K562 (cell line): ENCODE data around the gene C1orf122. TPM values are rescaled to one million over a fixed set of nuclear protein-coding genes. Genes with fewer than 3 reads are reported as not detected.

Experiments
- ATAC-seq: fragments of 200-7000 bp; cut with Tn5 transposase; 3 replicates; pipeline ENCODE4 v1.9.1; 2020; ENCODE audit warnings: moderate library complexity
- BruUV-seq: library from RNA; stranded (reverse); fragments of 400-500 nt; replicated peaks from 2 replicates; lab custom pipeline; 2021; lab: Mats Ljungman, UMichigan
- CTCF ChIA-PET: fragments of 300-600 bp; formaldehyde crosslinking; extraction: SDS; loops from one replicate; lab custom pipeline; 2021; ENCODE audit warnings: low intra/inter-chr PET ratio; lab: Yijun Ruan, JAX
- POLR2A ChIA-PET: fragments of 300-600, 350-650 bp; sonication (Branson Sonifier 250); formaldehyde crosslinking; extraction: SDS; loops from one replicate; lab custom pipeline; 2021; ENCODE audit warnings: antibody characterized with exemption, inconsistent platforms; lab: Yijun Ruan, JAX
- DNase-seq, 4 experiments: peaks; one replicate each; pipeline versions ENCODE4 v3.0.0 to v3.0.0-alpha.2; 2011 to 2018; ENCODE audit warnings: low spot score in 3 of 4, mixed read lengths in 3 of 4; ENCODE audit errors: extremely low read depth in 1 of 4
- FAIRE-seq: peaks from 2 replicates; lab custom pipeline; 2011; peaks lifted over from hg19 to GRCh38; lab: Jason Lieb, UNC
- H2AFZ ChIP-seq: 2 replicates; pipeline ENCODE4 v1.6.0; 2011; ENCODE audit warnings: low read depth, low read length, control low read depth, inconsistent platforms
- H3K27ac ChIP-seq: fragments of 200-600 bp; 3 replicates; pipeline ENCODE4 v1.8.0; 2011; ENCODE audit warnings: low read depth, mild to moderate bottlenecking, control low read depth, inconsistent platforms, low read length, moderate library complexity, mixed read lengths; ENCODE audit errors: extremely low read depth
- H3K27me3 ChIP-seq, 2 experiments: fragments of 300-600 bp in 1 of 2; 2 replicates in 1 of 2; 3 replicates in 1 of 2; pipeline versions ENCODE4 v1.6.0 to v1.8.0; 2011; ENCODE audit warnings: inconsistent platforms in 2 of 2, low read length in 2 of 2, mild to moderate bottlenecking in 1 of 2, mixed read lengths in 1 of 2, moderate library complexity in 1 of 2; ENCODE audit not compliant: control insufficient read depth in 2 of 2, insufficient read depth in 2 of 2
- H3K36me3 ChIP-seq: fragments of 300-600 bp; 3 replicates; pipeline ENCODE4 v1.8.0; 2011; ENCODE audit warnings: mild to moderate bottlenecking, low read length, inconsistent platforms; ENCODE audit not compliant: control insufficient read depth, insufficient read depth
- H3K4me1 ChIP-seq, 2 experiments: fragments of 200-600 bp in 1 of 2; replicated peaks in 1 of 2; 2 replicates in 1 of 2; 3 replicates in 1 of 2; pipeline versions ENCODE4 v1.5.1 to v1.8.0; 2011; ENCODE audit warnings: inconsistent platforms in 2 of 2, low read length in 2 of 2, mild to moderate bottlenecking in 1 of 2, mixed read lengths in 1 of 2, moderate library complexity in 1 of 2; ENCODE audit not compliant: control insufficient read depth in 2 of 2, insufficient read depth in 2 of 2
- H3K4me2 ChIP-seq: 2 replicates; pipeline ENCODE4 v1.6.1; 2011; ENCODE audit warnings: low read length, control low read depth, inconsistent platforms, mixed read lengths; ENCODE audit not compliant: insufficient read depth
- H3K4me3 ChIP-seq: fragments of 200-600 bp; sonication (generic), shearing (Covaris generic); 2 replicates; pipeline ENCODE4 v1.5.1; 2016; ENCODE audit warnings: control low read depth, inconsistent platforms
- H3K79me2 ChIP-seq: fragments of 200-600 bp; 3 replicates; pipeline ENCODE4 v1.8.0; 2011; ENCODE audit warnings: low read length, inconsistent platforms; ENCODE audit not compliant: control insufficient read depth, insufficient read depth
- H3K9ac ChIP-seq, 2 experiments: 2 replicates each; pipeline versions ENCODE4 v1.6.0 to v1.6.1; 2011; ENCODE audit warnings: low read depth in 2 of 2, low read length in 2 of 2, control low read depth in 1 of 2, inconsistent platforms in 1 of 2, mild to moderate bottlenecking in 1 of 2, mixed read lengths in 1 of 2; ENCODE audit not compliant: insufficient read depth in 1 of 2
- H3K9me1 ChIP-seq: one replicate; pipeline ENCODE4 v1.6.0; 2011; ENCODE audit warnings: inconsistent platforms, mild to moderate bottlenecking, low read length, moderate library complexity; ENCODE audit not compliant: control insufficient read depth, insufficient read depth
- H3K9me3 ChIP-seq: replicated peaks from 2 replicates; pipeline ENCODE4 v1.5.1; 2011; ENCODE audit warnings: low read depth, low read length, inconsistent platforms; ENCODE audit not compliant: control insufficient read depth, insufficient read depth
- H4K20me1 ChIP-seq: replicated peaks from 2 replicates; pipeline ENCODE4 v1.6.1; 2011; ENCODE audit warnings: low read length, inconsistent platforms, mixed read lengths; ENCODE audit not compliant: control insufficient read depth, insufficient read depth
- HDAC1 ChIP-seq, 2 experiments: fragments of 450-650 bp; IDR thresholded peaks; 2 replicates each; pipeline ENCODE4 v1.6.1; 2016 to 2017; ENCODE audit warnings: inconsistent platforms in 1 of 2, mild to moderate bottlenecking in 1 of 2, moderate library complexity in 1 of 2
- YBX1 ChIP-seq: fragments of 450-650 bp; IDR thresholded peaks from 2 replicates; pipeline ENCODE4 v1.7.1; 2016; ENCODE audit warnings: mild to moderate bottlenecking
- ZBTB7A ChIP-seq: IDR thresholded peaks from 2 replicates; pipeline ENCODE4 v1.6.1; 2011; ENCODE audit warnings: low read depth, mild to moderate bottlenecking, low read length, moderate library complexity, borderline replicate concordance; ENCODE audit not compliant: control insufficient read depth
- WGBS: fragments of 100-300 bp; shearing (Covaris generic); methylation state at CpG from one replicate; pipeline ENCODE4 v1.1.6; 2016; ENCODE audit warnings: low coverage, mixed read lengths; ENCODE audit not compliant: insufficient coverage; ENCODE audit errors: missing lambda C conversion rate; 5-methylcytosine and 5-hydroxymethylcytosine counted together
- in situ Hi-C: fragments of 300-500 bp; cut with MboI; formaldehyde crosslinking; loops from 4 replicates; pipeline ENCODE4 v1.15.0; 2018; ENCODE audit warnings: inconsistent platforms, mixed read lengths
- intact Hi-C: fragments of 100-400 bp; cut with micrococcal nuclease; formaldehyde crosslinking; loops from 2 replicates; pipeline ENCODE4 v1.14.2; 2022
- polyA plus RNA-seq, 8 experiments: library from polyadenylated mRNA; depleted of rRNA in 4 of 8; stranded (reverse) in 5 of 8; unstranded in 3 of 8; fragments of >200 nt; fragmentation: Nextera tagmentation in 2 of 8; fragmentation: Illumina TruSeq in 1 of 8; extraction: Ambion mirVana in 2 of 8; extraction: Trizol in 1 of 8; gene quantifications; 2 replicates each; pipeline versions ENCODE4 v1.2.1 to v1.2.3, GENCODE V29; 2011 to 2014; ENCODE audit warnings: inconsistent platforms in 1 of 8, missing spikeins in 1 of 8
- total RNA-seq, 7 experiments: library from RNA; depleted of rRNA in 6 of 7; stranded (reverse); fragments of >200 nt in 6 of 7; fragmentation: Illumina TruSeq in 2 of 7; extraction: Trizol in 2 of 7; gene quantifications; 2 replicates each; pipeline versions ENCODE4 v1.2.1 to v1.2.3, GENCODE V29; 2011 to 2021; ENCODE audit warnings: low replicate concordance in 1 of 7
- TF ChIP-seq, protein P1 (sequence below): sonication (generic); formaldehyde crosslinking; IDR thresholded peaks from 2 replicates; pipeline ENCODE4 v1.8.0; 2022; ENCODE audit warnings: missing genetic modification reagents, mild to moderate bottlenecking, moderate library complexity, borderline replicate concordance
- TF ChIP-seq, protein P2 (sequence below): sonication (generic); formaldehyde crosslinking; IDR thresholded peaks from 2 replicates; pipeline ENCODE4 v1.8.0; 2022; ENCODE audit warnings: missing genetic modification reagents, mild to moderate bottlenecking, borderline replicate concordance
- TF ChIP-seq, protein P3 (sequence below): fragments of 450-650 bp; IDR thresholded peaks from 2 replicates; pipeline ENCODE4 v1.6.1; 2016; ENCODE audit warnings: low read depth

The C1orf122 gene
- total and polyA plus RNA-seq, 9 of the 15 experiments (the other 6 are each of a cell fraction or from before 2014, with no cell fraction given): 3.6 to 70.9 (median 17.3) TPM

DNA sequence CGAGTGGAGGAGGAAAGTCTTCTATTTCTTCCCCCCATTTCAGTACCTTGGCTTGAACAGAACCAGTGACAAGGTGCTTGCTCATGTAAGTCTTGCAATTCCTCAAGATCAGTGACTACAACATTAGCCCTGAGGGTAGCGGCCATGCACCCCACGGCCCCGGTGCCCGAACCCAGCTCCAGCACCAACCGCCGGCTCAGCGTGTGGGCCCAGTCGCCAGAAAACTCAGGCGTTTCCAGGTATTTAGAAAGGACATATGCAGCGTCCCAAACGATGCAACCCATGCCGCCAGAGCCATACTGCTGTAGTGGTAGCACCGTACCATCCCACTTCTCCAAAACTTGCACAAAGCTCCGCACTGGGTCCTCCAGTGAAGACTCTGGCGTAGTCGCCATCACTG is 25.1 kb upstream of the C1orf122 start (continued):
- TF ChIP-seq, protein P1, sequence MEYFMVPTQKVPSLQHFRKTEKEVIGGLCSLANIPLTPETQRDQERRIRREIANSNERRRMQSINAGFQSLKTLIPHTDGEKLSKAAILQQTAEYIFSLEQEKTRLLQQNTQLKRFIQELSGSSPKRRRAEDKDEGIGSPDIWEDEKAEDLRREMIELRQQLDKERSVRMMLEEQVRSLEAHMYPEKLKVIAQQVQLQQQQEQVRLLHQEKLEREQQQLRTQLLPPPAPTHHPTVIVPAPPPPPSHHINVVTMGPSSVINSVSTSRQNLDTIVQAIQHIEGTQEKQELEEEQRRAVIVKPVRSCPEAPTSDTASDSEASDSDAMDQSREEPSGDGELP (CRISPR knock-in tag): no peak
- TF ChIP-seq, protein P2, sequence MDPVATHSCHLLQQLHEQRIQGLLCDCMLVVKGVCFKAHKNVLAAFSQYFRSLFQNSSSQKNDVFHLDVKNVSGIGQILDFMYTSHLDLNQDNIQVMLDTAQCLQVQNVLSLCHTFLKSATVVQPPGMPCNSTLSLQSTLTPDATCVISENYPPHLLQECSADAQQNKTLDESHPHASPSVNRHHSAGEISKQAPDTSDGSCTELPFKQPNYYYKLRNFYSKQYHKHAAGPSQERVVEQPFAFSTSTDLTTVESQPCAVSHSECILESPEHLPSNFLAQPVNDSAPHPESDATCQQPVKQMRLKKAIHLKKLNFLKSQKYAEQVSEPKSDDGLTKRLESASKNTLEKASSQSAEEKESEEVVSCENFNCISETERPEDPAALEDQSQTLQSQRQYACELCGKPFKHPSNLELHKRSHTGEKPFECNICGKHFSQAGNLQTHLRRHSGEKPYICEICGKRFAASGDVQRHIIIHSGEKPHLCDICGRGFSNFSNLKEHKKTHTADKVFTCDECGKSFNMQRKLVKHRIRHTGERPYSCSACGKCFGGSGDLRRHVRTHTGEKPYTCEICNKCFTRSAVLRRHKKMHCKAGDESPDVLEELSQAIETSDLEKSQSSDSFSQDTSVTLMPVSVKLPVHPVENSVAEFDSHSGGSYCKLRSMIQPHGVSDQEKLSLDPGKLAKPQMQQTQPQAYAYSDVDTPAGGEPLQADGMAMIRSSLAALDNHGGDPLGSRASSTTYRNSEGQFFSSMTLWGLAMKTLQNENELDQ (CRISPR knock-in tag): no peak
- no peak for TF ChIP-seq HDAC1 (IDR thresholded peaks at IDR 0.05)

DNA sequence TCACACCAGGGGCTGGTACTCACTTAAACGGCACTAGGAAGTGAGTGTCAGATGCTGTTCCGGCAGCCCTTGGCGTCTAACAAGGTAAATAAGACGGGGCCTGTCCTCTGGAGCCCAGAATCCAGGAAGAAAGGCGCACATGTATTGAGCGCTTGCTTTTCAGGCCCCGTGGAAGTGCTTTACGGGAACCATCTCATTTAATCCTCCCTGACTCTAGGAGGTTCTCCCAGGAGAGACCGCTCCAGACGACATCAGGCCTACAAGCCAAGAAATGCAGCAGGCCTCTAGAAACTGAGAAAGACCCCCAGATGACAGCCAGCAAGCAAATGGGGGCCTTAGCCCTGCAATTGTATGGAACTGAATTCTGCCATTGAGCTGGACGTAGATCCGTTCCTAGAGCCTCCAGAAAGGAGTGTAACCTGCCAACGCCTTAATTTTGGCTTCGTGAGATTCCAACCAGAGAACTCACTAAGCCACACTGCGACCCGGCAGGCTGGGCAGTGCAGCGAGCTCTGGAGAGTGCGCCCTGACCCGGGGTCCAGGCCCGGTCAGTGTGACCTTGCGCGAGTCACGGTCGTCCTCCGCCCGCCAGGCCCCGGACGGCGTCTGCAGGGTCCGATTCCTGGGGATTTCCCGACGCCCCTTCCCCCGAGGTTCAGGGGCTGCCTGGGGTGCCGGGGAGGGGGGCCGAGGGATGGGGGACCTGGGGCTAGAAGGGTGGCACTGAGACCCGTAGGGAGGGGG is 14.5 kb upstream of the C1orf122 start:
- no peak overlapping the region for H3K9ac ChIP-seq
- TF ChIP-seq, protein P3, sequence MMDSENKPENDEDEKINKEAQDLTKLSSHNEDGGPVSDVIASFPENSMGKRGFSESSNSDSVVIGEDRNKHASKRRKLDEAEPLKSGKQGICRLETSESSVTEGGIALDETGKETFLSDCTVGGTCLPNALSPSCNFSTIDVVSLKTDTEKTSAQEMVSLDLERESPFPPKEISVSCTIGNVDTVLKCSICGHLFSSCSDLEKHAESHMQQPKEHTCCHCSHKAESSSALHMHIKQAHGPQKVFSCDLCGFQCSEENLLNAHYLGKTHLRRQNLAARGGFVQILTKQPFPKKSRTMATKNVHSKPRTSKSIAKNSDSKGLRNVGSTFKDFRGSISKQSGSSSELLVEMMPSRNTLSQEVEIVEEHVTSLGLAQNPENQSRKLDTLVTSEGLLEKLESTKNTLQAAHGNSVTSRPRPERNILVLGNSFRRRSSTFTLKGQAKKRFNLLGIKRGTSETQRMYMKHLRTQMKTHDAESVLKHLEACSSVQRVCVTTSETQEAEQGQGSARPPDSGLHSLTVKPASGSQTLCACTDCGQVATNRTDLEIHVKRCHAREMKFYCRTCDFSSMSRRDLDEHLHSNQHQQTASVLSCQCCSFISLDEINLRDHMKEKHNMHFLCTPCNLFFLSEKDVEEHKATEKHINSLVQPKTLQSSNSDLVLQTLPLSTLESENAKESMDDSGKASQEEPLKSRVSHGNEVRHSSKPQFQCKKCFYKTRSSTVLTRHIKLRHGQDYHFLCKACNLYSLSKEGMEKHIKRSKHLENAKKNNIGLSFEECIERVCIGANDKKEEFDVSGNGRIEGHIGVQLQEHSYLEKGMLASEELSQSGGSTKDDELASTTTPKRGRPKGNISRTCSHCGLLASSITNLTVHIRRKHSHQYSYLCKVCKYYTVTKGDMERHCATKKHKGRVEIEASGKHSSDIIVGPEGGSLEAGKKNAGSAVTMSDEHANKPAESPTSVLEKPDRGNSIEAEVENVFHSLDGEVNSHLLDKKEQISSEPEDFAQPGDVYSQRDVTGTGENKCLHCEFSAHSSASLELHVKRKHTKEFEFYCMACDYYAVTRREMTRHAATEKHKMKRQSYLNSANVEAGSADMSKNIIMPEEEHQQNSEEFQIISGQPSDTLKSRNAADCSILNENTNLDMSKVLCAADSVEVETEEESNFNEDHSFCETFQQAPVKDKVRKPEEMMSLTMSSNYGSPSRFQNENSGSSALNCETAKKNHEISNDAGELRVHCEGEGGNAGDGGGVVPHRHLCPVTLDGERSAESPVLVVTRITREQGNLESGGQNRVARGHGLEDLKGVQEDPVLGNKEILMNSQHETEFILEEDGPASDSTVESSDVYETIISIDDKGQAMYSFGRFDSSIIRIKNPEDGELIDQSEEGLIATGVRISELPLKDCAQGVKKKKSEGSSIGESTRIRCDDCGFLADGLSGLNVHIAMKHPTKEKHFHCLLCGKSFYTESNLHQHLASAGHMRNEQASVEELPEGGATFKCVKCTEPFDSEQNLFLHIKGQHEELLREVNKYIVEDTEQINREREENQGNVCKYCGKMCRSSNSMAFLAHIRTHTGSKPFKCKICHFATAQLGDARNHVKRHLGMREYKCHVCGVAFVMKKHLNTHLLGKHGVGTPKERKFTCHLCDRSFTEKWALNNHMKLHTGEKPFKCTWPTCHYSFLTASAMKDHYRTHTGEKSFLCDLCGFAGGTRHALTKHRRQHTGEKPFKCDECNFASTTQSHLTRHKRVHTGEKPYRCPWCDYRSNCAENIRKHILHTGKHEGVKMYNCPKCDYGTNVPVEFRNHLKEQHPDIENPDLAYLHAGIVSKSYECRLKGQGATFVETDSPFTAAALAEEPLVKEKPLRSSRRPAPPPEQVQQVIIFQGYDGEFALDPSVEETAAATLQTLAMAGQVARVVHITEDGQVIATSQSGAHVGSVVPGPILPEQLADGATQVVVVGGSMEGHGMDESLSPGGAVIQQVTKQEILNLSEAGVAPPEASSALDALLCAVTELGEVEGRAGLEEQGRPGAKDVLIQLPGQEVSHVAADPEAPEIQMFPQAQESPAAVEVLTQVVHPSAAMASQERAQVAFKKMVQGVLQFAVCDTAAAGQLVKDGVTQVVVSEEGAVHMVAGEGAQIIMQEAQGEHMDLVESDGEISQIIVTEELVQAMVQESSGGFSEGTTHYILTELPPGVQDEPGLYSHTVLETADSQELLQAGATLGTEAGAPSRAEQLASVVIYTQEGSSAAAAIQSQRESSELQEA: no peak
- TF ChIP-seq ZBTB7A (peak; percentile 8; the same call in 1 of the 2 replicates), YBX1 (no peak)
- no peaks in the 10 kb centered on the region for H3K36me3 ChIP-seq
- ChIA-PET CTCF (no interaction called here), POLR2A (no interaction called here)
- H3K4me3 ChIP-seq: no peak overlapping the region
- H3K9me1 ChIP-seq: no peaks in the 10 kb centered on the region
- DNase-seq (no peak), FAIRE-seq (peak; percentile 64), ATAC-seq (no peak)
- no peak overlapping the region for H3K27ac ChIP-seq
- intact Hi-C loops (no loop called here), in situ Hi-C loops (no loop called here)
- peaks cover 0 to 24% of the 10 kb centered on the region in 2 experiments; a peak in 3 of 5 replicates for H3K4me1 ChIP-seq
- no peak overlapping the region; the same call in 1 of the 2 replicates for H3K4me2 ChIP-seq
- no TSS peak for BruUV-seq
- peaks cover 22 to 50% of the 10 kb centered on the region in 2 experiments for H3K27me3 ChIP-seq
- peaks cover 20% of the 10 kb centered on the region for H4K20me1 ChIP-seq
- WGBS: 56% methylated on average over 22 of the region's 36 CpGs
- no peak overlapping the region for H2AFZ ChIP-seq
- no peaks in the 10 kb centered on the region for H3K79me2 ChIP-seq
- H3K9me3 ChIP-seq: no peaks in the 10 kb centered on the region
